ENCODE results near the gene DLGAP3. TPM values are rescaled to one million over a fixed set of nuclear protein-coding genes. Genes with fewer than 3 reads are reported as not detected.

Gene DLGAP3
- total and polyA plus RNA-seq, 11 donors, result 0.07 to 0.51 (median 0.10) TPM; not detected in 8

- H3K27ac ChIP-seq, result no peak overlapping the region
- WGBS, 4 donors, result 22 to 24% (median 23%) methylated on average over 9 of the region's 9 CpGs
- TF ChIP-seq CTCF (IDR thresholded peaks at IDR 0.05) (no peak), POLR2A (IDR thresholded peaks at IDR 0.05) (no peak)
- peaks cover 0 to 17% (median 6%) of the 10 kb centered on the region in 12 donors for H3K4me1 ChIP-seq
- intact Hi-C loops (cut with DNase I), result no loop called here
- H3K9me3 ChIP-seq, result no peaks in the 10 kb centered on the region
- H3K36me3 ChIP-seq, result no peaks in the 10 kb centered on the region
- H3K4me3 ChIP-seq, result no peak overlapping the region
- ATAC-seq, result no peak
- no peak for DNase-seq
- peaks cover 25 to 75% (median 57%) of the 10 kb centered on the region in 9 donors for H3K27me3 ChIP-seq
Measured at GRCh38 chr1:34928066-34928696, 1.3 kb downstream of the DLGAP3 start.

- Histone ChIP-seq H3K9me3 (no peaks in the 10 kb centered on the region), H3K4me3 (no peak overlapping the region), H3K27me3 (peaks cover 25 to 83% (median 57%) of the 10 kb centered on the region in 9 donors), H3K4me1 (peaks cover 0 to 17% (median 6%) of the 10 kb centered on the region in 12 donors), H3K27ac (no peak overlapping the region), H3K36me3 (no peaks in the 10 kb centered on the region)
- WGBS, 4 donors, result 62 to 67% (median 64%) methylated on average over 8 of the region's 8 CpGs
- intact Hi-C loops (cut with DNase I), result no loop called here
- TF ChIP-seq CTCF (IDR thresholded peaks at IDR 0.05) (no peak), POLR2A (IDR thresholded peaks at IDR 0.05) (no peak)
- DNase-seq (no peak), ATAC-seq (no peak)
Measured at GRCh38 chr1:34927316-34927715, 2.1 kb downstream of the DLGAP3 start.

GRCh38 chr1:34926894-34927293, 2.6 kb downstream of the DLGAP3 start:
- 12 to 28% (median 23%) methylated on average over 4 to 5 of the region's 5 CpGs for WGBS, 4 donors
- no peak for ATAC-seq
- no peak for TF ChIP-seq CTCF (IDR thresholded peaks at IDR 0.05)
- no peak for TF ChIP-seq POLR2A (IDR thresholded peaks at IDR 0.05)

GRCh38 chr1:34926156-34926555, 3.3 kb downstream of the DLGAP3 start:
- Histone ChIP-seq H3K27me3 (peaks cover 25 to 91% (median 54%) of the 10 kb centered on the region in 9 donors), H3K4me1 (peaks cover 0 to 17% (median 6%) of the 10 kb centered on the region in 12 donors), H3K4me3 (no peak overlapping the region), H3K27ac (no peak overlapping the region), H3K9me3 (no peaks in the 10 kb centered on the region), H3K36me3 (no peaks in the 10 kb centered on the region)
- intact Hi-C loops (cut with DNase I), result no loop called here
- DNase-seq, result no peak
- 58 to 71% (median 66%) methylated on average over 6 of the region's 6 CpGs for WGBS, 4 donors
- TF ChIP-seq CTCF (IDR thresholded peaks at IDR 0.05) (no peak), POLR2A (IDR thresholded peaks at IDR 0.05) (no peak)
- ATAC-seq, result no peak

More at GRCh38 chr1:34926894-34927293, 2.6 kb downstream of the DLGAP3 start:
- Histone ChIP-seq H3K36me3 (no peaks in the 10 kb centered on the region), H3K27me3 (peaks cover 25 to 88% (median 57%) of the 10 kb centered on the region in 9 donors), H3K4me1 (peaks cover 0 to 17% (median 6%) of the 10 kb centered on the region in 12 donors), H3K27ac (no peak overlapping the region), H3K9me3 (no peaks in the 10 kb centered on the region), H3K4me3 (no peak overlapping the region)
- no peak for DNase-seq
- intact Hi-C loops (cut with DNase I), result no loop called here

All from heart left ventricle (tissue), 16 donors.